ENCODE measurements around the gene ORC4. TPM values are rescaled to one million over a fixed set of nuclear protein-coding genes. Genes with fewer than 3 reads are reported as not detected.
"Not testable (repeated sequence)": the region's sequence is repeated elsewhere in the genome, so short reads cannot be mapped to it uniquely, and the experiment has no call there.

The ORC4 gene
- total RNA-seq, 1 donor from 2014 or later = 42.5 TPM

DNA sequence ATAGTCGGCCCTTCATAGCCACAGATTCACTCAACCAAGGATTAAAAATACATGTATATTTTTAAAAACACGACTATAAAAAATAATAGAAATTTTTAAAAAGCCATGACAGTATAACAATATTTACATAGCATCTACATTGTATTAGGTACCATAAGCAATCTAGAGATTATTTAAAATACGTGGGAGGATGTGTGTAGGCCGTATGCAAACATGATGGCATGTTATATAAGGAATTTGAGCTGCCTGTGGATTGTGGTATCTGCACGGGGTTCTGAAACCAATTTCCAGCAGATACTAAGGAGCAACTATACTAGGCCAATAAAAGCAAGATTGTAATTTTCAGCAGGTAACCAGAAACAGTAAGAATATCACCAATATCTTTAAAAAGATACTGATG lies 5.9 kb downstream of the ORC4 start:
- DNase-seq (ENCODE audit: low spot score) = no peak

DNA sequence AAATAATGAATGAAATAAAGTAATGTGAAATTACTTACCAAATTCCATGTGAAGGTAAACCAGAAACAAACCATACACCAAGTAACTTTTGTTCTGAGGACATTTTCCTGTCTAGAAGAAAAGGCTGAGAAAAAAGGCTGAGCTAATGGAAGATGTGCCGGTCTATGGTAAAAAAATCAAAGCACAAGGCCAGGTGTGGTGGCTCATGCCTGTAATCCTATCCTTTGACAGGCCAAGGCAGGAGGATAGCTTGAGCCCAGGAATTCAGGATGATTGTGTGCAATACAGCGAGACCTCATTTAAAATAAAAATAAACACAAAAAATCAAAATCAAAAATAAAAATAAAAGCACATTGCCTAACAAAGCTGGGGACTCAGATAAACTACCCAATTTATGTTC lies 6.7 kb downstream of the ORC4 start:
- no peak for DNase-seq (ENCODE audit: low spot score)

DNA sequence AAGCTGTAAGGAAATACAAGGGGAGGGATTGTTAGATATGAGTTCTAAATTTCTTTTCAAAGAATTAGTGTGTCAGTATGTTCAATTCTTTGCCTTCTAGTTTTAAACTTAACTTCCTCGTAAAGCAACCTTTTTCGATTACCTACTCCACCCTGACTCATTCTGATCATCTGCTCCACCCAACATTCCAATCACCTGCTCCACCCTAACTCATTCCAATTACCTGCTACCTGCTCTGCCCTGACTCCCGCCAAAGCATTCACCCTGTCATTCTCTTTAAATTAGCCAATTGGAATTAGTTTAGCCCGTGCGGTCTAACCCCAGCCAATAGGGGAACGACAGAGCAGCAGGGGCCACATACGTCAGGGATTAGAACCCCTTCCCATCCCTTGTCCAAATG lies 12.1 kb downstream of the ORC4 start:
- peak; percentile 13 for DNase-seq (ENCODE audit: low spot score)

DNA sequence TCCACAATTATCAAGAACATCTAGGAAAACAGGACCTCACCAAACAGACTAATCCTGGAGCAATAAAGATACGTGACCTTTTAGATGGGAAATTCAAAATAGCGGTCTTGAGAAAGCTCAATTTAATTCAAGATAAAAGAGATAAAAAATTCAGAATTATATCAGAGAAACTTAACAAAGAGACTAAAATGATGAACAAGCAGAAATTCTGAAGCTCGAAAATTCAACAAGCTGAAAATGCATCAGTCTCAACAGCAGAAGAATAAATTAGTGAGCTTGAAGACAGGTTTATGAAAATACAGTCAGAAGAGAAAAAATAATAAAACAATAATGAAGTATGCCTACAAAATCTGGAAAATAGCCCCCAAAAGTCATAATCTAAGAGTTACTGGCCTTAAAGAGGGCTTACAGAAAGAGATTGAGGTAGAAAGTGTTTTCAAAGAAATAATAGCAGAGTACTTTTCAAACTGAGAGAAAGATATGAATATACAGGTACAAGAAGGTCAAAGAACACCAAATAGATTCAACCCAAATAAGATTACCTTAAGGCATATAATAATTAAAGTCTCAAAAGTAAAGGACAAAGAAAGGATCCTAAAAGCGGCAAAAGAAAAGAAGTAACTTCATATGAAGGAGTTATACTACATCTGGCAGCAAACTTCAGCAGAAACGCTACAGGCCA lies 13.2 kb downstream of the ORC4 start:
- DNase-seq (ENCODE audit: low spot score) = no peak

DNA sequence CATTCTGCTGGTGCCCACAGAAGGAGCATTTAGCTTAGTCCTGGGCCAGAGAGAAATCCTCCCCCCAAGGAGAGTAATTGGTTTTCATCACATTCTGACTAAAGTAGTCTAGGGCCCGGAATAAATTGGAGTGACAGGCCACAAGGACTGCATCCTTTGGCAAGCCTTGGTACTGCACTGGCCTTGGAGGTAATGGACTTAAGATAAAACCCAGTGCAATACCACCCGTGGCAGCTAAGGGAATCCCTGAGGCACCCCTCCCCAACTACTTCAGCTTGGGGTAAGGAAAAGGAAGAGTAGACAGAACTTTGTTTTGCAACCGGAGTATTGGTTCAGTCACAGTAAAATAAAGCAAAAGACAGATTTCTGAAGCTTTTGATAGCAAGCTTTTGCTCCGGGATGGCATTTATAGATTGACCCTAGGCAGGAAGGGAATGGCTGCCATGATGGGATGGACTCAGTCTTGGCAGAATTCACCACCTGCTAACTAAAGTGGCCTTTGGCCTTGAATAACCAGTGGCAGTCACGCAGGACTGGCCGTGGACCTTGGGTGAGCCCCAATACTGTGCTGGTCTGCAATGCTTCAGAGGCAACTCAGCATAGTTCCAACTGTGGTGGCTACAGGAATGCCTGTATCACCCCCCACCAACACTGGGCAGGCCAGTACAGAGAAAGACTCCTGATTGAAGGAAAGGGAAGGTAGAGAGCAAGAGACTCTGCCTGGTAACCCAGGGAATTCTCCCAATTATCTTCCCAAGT lies 14.1 kb downstream of the ORC4 start:
- DNase-seq (ENCODE audit: low spot score) = no peak

DNA sequence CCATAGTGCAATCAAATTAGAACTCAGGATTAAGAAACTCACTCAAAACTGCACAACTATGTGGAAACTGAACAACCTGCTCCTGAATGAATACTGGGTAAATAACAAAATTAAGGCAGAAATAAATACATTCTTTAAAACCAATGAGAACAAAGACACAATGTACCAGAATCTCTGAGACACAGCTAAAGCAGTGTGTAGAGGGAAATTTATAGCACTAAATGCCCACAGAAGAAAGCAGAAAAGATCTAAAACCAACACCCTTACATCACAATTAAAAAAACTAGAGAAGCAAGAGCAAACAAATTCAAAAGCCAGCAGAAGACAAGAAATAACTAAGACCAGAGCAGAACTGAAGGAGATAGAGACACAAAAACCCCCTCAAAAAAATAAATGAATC lies 18.1 kb downstream of the ORC4 start:
- not testable (repeated sequence) for DNase-seq (ENCODE audit: low spot score)

DNA sequence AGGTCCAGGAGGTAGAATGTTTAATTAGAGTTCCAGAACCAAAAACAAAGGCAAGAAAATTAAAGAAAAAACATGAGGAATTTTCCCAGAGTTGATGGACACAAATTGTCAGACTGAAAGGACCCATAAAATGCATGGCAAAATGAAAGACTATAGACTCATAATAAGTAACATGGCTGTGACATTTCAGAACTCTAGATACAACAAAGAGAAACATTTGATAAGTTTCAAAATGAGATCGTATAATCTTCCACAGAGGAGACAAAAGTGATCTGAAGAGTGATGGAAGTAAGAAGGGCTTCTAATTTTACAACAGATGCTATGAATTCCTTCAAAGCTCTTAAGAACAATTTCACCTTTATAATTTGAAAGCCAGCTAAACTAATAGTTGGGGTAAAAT lies 20.4 kb downstream of the ORC4 start:
- DNase-seq (ENCODE audit: low spot score) = no peak

DNA sequence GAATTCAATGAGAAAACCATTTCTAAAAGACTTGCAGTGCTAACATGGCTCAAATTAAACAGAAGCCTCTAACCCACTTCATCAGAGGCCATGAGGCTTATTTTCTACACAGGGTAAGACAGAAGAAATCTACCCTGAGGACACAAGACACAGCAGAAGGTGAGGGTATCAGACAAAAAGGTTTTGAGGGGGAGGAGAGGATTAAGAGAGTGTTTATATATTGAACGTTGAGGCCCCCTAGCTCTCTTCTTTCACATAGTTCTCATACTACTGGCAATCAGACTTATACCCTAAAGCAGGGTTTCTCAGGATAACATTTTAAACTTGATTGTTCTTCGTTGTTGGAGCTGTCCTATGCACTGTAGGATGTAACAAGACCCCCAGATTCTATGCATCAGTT lies 21.4 kb downstream of the ORC4 start:
- DNase-seq (ENCODE audit: low spot score) = no peak

DNA sequence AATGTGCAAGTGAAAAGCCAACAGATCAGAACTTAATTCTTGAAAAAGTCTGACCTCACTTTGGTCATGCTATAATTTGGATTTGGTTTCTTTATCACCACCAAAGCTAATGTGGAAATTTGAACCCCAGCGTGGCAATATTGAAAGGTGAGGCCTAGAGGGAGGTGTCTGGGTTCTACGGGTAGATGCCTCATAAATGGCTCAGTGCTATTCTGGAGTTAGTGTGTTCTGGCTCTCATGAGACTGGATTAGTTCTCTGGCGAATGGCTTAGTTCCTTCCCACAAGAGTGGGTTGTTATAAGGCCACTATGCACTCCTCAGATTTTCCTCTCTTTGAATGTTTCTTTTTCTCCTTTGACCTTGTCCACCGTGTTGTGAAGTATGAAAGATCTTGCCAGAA lies 22.3 kb downstream of the ORC4 start:
- DNase-seq (ENCODE audit: low spot score) = no peak

DNA sequence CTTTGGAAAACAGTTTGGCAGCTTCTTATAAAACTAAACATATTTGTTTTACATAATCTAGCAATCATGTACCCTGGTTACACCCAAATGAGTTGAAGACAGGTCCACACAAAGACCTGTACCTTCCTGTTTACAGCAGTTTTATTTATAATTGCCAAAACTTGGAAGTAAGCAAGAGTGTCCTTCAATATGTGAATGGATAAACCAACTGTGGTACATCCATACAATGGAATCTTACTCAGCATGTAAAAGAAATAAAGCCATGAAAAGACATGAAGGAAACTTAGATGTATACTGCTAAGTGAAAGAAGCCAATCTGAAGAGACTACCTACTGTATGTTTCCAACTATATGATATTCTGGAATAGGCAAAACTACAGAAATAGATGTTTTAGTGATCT lies 23.7 kb downstream of the ORC4 start:
- DNase-seq (ENCODE audit: low spot score) = no peak

DNA sequence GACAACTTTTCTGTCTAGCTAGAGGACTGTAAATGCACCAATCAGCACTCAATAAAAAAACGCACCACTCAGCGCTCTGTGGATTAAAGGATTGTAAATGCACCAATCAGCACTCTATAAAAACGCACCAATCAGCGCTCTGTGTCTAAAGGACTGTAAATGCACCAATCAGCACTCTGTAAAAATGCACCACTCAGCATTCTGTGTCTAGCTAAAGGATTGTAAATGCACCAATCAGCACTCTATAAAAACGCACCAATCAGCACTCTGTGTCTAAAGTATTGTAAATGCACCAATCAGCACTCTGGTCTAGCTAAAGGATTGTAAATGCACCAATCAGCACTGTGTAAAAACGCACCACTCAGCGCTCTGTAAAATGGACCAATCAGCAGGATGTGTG lies 25.6 kb downstream of the ORC4 start:
- DNase-seq (ENCODE audit: low spot score) = not testable (repeated sequence)

DNA sequence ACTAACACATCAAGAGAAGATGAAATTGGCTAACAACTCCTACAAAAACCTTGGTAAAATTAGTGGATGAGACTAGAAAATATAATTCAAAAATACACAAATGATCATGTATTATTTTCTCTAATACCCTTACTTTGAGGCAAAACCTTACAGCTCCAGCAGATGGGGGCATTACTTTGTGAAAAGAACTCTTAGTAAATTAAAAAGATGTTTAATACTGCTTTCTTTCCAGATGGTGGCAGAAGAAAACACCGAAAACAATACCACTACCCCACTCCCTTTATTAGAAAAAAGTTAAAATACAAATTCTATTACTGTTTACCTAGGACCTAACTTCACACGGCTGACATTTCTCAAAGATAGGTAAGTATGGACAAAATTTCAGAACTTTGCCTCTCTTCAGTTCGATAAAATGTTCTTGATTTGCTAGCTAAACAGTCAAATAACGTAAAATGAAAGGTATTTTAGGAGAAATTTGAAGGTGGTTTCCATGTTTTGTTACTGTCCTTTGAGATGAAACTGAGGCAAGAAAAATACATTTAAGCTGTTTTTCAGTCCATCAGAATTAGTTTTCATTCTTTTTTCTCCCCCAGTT lies 30.6 kb downstream of the ORC4 start:
- no peak for DNase-seq (ENCODE audit: low spot score)

DNA sequence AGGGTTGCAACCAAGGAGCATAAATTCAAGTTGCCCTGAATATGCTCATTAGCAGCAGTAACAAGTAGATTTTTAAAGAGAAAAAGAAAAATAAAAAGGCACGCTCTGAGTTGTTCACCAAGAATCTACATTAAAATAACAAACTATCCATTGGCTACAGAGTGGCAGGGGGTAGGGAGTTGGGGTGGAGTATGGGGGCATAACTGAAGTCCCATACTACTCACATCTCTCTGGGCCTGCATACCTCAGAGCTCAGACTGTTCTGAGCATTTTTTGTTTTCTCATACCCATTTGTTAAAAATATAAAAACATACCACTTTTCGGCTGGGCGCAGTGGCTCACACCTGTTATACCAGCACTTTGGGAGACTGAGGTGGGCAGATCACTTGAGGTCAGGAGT lies 31.4 kb downstream of the ORC4 start:
- DNase-seq (ENCODE audit: low spot score) = no peak

DNA sequence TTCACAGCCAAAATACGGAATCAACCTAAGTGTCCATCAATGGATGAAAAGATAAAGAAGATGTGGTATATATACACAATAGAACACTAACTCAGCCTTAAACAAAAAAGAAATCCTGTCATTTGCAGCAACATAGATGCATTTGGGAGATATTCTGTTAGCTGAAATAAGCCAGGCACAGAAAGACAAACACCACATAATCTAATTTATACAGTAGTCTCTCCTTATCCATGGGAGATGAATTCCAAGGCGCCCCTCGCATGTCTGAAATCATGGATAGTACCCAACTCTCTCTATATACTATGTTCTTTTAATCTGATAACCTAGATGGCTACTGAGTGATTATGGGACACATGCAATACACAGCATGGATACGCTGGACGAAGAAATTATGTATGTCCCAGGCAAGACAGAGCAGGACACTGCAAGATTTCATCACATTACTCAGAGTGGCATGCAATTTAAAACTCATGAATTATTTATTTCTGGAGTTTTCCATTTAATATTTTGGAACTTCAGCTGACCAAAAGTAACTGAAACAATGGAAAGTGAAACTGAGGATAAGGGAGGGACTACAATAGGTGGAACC lies 39.5 kb downstream of the ORC4 start:
- DNase-seq (ENCODE audit: low spot score) = no peak

DNA sequence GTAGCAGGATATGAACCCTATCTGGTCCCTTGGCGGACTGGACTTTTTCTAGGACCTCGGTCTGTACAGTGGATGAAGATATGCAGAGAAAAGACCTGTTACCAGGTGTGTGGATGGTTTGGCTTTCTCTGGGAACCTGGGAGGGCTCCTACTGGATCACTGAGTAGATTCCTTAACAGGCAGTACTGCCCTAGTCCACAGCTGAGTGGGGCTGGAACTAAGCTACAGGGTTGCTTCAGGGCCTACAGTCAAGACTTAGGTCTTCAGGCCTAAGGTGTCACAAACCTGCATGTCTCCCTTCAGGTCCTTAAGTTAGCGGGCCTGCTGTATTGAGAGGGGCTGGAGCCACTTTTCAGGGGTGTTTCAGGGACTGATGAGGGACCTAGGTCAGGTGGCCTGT lies 42.9 kb downstream of the ORC4 start:
- DNase-seq (ENCODE audit: low spot score) = no peak

DNA sequence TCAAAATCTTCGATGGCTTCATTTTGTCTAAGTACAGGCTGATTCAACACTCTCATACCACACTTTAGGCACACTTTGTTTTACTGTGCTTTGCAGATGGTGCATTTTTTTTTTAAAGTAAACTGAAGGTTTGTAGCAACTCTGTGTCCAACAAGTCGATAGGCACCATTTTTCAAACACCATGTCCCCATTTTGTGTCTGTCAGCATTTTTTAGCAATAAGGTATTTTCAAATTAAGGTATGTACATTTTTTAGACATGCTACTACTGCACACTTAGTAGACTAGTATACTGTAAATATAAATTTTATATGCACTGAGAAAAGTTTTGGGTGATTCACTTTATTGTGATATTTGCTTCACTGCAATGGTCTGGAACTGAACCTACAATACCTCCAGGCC lies 44.4 kb downstream of the ORC4 start:
- no peak for DNase-seq (ENCODE audit: low spot score)

DNA sequence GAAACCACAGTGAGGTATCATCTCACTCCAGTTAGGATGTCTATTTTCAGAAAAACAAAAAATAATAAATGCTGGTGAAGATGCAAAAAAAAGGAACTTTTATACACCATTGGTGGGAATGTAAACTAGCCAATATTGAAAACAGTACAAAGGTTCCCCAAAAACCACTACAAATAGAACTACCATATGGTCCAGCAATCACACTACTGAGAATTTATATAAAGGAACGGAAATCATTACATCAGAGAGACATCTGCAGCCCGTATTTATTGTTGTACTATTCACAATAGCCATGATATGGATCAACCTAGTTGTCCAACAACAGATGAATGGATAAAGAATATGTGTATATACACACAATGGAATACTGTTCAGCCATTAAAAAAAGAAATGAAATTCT lies 52.0 kb downstream of the ORC4 start:
- DNase-seq (ENCODE audit: low spot score) = no peak

DNA sequence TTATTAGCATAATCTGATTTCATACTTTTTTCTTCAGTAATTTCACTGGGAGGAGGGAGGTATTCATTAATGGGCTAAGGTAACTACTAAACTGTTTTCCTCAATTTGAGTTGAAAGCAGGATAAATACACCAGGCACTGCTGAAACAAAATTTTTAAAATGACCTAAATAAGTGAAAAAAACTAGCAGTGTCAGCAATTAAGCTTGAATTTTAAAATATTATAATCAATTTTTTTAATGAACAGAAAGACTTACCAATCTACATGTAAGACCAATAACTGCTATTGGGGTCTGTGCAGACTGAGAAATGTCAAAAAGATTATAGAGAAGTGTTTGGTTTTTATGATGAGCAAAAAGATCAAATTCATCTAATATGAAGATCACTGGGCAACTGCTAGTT lies 68.4 kb downstream of the ORC4 start:
- no peak for DNase-seq (ENCODE audit: low spot score)

DNA sequence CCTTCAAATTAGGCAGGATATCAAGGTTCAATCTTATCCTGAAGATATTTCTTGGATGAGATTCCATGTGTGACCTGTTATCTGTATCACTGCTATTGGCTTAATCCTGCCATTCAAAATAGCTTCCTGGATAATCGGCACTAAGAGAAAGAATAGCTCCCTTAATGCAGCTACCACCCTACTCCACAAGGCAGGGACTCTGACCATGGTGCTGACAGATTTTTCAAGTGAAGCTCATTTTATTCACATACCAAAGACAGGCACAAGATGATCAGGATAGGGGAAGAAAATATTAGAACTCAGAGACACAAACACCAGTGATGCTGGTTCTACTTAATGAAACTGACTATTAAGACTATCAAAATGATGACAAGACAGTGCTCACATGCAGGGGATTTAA lies 74.9 kb downstream of the ORC4 start:
- DNase-seq (ENCODE audit: low spot score) = no peak

DNA sequence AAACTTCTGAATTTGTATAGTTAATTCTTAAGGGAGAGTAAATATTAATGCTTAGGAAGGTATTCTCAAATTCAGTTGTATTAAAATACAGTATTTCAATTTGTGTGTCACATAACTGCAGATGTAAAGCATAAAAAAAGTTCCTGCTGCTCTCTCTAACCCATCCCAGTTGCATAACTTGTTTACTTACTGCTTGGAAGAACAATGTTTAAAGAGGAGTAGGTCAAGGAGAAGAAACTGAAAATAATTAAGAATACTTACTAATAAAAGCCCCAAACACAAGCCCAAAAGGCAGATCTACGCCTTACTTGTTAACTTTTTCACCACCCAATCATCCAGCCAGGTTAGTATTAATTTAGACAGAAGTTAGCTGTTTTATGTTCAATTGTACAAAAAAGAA lies 81.2 kb downstream of the ORC4 start:
- no peak for DNase-seq (ENCODE audit: low spot score)

DNA sequence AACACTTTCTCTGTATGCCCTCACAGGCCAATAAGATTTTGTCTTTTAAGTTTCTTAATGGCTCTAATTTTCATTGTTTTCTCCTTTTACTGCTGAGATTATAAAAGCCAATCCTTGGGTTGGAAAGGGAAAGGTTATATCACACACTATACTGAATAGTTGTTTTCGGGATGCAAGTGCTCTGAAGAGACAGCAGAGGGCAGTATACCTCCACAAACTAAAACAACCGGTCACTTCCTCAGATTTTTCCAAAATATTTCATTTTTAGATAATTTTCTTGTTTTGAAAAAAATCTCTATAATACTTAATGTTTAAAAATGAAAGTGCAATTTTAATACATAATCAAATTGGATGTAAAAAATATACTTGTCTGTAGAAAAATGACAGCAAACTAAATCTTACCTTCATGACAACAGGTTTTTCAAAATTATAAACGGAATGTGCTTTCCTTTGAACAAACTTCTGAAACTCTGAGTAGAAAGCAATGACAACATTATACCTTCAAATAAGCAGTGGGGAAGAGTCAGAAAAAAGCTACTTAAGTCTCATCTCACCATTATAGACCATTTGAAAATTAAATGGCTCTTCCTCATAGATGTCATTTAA lies 82.7 kb downstream of the ORC4 start:
- no peak for DNase-seq (ENCODE audit: low spot score)

DNA sequence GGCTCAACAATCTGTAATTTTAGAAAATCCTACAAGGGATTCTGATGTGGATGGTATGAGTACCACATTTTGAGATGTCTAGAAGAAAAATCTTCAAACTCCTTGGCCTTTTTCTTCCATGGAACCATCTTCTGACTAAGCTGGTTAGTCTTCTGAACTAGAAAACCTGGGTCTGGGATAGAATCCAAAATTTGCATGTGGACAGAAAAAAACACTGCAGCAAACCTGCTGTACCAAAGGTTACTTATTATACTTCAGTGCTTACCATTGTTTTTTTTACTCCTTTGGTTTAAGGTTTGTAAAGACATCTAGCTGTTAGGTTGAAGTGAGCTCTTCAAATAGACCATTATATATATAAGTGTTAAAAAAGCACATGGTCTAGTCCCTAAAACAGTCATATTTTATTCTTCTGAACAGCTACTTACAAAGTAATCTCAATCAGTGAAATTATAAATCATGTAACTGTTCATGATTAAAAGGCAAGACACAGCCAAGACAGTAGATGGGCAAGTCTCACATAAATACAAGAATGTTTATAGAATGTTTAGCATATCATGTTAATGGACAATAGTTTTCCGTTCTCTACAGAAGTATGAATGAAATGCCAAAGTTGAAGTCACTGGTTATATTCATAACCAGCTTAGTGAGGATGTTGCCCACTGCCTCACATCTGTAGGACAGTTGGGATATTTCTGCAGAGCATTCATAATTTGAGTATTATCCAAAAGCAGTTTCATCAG lies 85.5 kb downstream of the ORC4 start:
- DNase-seq (ENCODE audit: low spot score) = no peak

Measured in mucosa of gallbladder (tissue), 1 donor.